Measurements from ENCODE around the gene UACA.
"Not testable (repeated sequence)": the region's sequence is repeated elsewhere in the genome, so short reads cannot be mapped to it uniquely, and the experiment has no call there.

Gene UACA

GRCh38 chr15:70753101-70753829 lies 10.1 kb downstream of the UACA start:
- DNase-seq (ENCODE audit: low read depth in 1 of 2, low spot score in 1 of 2): no peak

DNA sequence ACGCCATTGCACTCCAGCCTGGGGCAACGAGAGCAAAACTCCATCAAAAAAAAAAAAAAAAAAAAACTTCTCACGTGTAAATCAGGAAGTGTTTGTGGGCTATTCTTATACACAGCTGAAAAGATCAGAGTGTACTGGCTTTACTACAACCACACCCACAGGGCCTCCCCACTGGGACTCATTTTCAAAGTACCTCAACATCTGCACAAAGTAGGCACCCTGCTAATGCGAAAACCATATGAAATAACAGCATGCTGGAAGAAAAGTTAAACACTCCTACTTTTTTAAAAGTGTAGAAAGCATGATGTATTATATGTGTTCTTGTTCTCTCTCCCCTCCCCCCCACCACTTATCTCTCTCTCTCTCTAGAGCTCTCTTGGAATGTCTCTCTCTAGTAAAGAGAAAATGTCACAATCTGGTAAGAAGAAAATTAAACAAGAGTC lies 11.1 kb downstream of the UACA start:
- no peak for DNase-seq (ENCODE audit: low read depth in 1 of 2, low spot score in 1 of 2)

DNA sequence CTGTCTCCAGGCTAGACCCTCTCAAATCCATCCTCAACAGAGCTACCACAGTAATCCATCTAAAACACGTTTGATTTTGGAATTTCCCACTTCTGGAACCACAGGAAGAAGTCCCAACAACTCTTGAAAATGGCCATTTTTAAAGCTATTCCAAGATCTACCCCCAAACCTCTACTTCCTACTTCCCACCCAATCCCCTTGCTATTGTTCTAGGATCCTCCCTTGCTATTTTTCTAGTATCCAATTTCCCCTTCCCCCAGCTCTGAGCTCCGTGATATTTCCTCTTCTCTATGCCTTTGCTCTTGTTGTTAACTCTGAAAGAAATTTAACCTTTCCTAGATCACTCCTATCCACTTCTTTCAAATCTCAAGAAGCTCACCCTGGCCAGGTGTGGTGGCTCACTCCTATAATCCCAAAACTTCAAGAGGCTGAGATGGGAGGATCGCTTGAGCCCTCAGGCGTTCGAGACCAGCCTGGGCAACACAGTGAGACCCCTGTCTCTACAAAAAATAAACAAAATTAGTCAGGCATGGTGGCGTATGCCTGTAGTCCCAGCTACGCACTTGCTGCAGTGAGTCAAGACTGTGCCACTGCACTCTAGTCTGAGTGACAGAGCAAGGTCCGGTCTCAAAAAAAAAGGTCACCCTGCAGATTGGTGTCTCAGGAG lies 13.0 kb downstream of the UACA start:
- no peak for DNase-seq (ENCODE audit: low read depth in 1 of 2, low spot score in 1 of 2)

GRCh38 chr15:70748281-70748747 lies 15.0 kb downstream of the UACA start:
- DNase-seq (ENCODE audit: low read depth in 1 of 2, low spot score in 1 of 2): no peak

GRCh38 chr15:70746598-70746997 lies 16.8 kb downstream of the UACA start:
- DNase-seq (ENCODE audit: low read depth in 1 of 2, low spot score in 1 of 2): not testable (repeated sequence)

GRCh38 chr15:70742928-70743327 lies 20.4 kb downstream of the UACA start:
- no peak for DNase-seq (ENCODE audit: low read depth in 1 of 2, low spot score in 1 of 2)

GRCh38 chr15:70741677-70742293 lies 21.6 kb downstream of the UACA start:
- DNase-seq (ENCODE audit: low read depth in 1 of 2, low spot score in 1 of 2): no peak

GRCh38 chr15:70741107-70741531 lies 22.2 kb downstream of the UACA start:
- DNase-seq (ENCODE audit: low read depth in 1 of 2, low spot score in 1 of 2): no peak

- not testable (repeated sequence) for DNase-seq (ENCODE audit: low read depth in 1 of 2, low spot score in 1 of 2)
These were observed 28.3 kb downstream of the UACA start for GRCh38 chr15:70735040-70735439.

- DNase-seq (ENCODE audit: low read depth in 1 of 2, low spot score in 1 of 2): no peak
These were observed 34.2 kb downstream of the UACA start for GRCh38 chr15:70729164-70729563.

- DNase-seq (ENCODE audit: low read depth in 1 of 2, low spot score in 1 of 2): no peak
These were observed 36.6 kb downstream of the UACA start for GRCh38 chr15:70726753-70727152.

- DNase-seq (ENCODE audit: low read depth in 1 of 2, low spot score in 1 of 2): no peak
These were observed 39.4 kb downstream of the UACA start for GRCh38 chr15:70723927-70724326.

DNA sequence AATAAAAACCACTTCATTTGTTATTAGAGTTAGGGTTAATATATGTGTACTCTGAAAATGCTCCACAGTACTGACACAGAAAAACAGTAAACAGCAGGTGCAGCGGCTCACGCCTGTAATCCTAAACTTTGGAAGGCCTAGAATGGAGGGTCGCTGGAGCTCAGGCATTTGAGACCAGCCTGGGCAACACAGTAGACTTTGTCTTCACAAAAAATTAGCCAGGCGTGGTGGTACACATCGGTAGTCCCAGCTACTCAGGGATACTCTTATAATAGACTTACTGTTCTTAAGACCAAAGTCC lies 40.3 kb downstream of the UACA start:
- no peak for DNase-seq (ENCODE audit: low read depth in 1 of 2, low spot score in 1 of 2)

DNA sequence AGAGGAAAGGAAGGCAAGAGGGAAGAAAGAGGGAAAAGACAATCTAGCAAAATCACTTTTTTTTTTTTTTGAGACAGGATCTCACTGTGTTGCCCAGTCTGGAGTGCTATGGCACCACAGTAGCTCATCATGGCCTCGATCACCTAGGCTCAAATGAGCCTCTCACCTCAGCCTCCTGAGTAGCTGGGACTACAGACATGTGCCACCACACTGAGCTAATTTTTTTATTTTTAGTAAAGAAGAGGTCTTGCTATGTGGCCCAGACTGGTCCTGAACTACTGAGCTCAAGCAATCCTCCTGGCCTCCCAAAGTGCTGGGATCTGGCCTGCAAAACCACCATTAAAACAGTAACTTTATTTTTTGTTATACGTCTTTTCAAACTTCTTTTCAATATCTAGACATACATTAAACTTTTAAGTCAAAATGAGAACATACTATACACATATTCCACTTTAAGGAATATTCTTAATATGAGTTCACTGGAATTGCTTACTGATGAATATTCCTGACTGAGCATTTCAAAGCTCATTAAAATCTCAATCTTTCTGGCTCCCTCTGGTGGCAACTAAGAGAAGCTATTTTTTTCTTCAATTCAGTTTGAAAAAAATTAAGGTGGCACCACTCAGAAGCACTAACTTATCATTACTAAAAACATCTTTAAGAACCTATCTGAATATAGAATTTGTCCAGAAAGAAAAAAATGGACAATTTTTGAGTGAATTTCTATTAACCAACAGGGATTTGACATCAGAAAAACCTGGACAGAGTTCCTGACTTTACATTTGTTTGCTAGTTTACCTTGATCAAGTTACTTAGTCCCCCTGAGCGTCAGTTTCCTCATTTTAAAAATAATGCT lies 40.9 kb downstream of the UACA start:
- no peak for DNase-seq (ENCODE audit: low read depth in 1 of 2, low spot score in 1 of 2)

GRCh38 chr15:70720228-70721016 lies 42.9 kb downstream of the UACA start:
- DNase-seq (ENCODE audit: low read depth in 1 of 2, low spot score in 1 of 2): no peak

DNA sequence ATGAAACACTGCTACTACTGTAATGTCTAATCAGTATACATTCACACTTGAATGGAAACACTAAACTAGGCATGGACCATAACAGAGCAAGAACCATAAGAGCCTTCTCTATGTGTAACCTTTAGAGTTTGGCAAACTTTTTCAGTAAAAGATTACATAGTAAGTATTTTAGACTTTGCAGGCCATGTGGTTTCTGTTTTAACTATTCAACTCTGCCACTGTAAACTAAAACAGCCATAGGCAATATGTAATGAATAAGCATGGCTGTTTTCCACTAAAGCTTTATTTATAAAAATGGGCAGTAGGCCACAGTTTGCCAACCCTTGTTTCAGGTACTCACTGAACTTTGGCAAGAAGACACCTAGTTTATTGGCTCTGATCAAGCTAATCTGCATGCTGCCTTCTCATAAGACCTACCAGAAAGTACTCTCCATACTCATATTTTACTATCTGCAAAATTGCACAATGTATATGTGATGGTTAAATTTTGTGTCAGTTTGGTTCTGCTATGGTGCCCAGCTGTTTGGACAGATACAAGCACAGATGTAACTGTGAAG lies 46.0 kb downstream of the UACA start:
- no peak for DNase-seq (ENCODE audit: low read depth in 1 of 2, low spot score in 1 of 2)

DNA sequence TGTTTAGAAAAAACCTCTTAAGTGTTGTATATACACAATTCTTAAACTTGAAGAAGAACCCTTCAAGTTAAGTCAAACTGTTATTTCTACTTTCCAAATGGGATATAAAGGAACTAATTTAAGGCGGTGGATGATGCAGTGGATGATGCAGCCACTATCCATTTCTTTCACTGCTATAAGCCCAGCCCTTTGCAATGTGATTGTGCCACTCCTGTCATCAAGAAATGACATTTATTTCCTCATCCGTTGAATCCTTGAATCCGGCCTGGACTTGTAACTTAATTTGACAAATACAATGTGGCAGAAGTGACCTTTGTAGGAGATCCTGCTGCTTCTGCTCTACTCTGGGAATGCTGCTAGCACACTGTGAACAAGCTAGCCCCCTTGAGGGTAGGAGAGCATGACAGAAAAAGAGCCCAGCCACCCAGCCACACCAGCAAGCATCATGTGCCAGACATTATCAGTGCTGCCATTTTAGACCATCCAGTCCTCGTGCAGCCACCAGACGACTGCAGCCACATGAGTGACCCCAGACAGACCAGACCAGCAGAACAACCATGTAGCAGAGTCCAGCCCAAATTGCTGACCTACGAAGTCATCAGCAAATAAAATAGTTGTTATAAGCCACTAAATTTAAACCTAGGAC lies 47.4 kb downstream of the UACA start:
- no peak for DNase-seq (ENCODE audit: low read depth in 1 of 2, low spot score in 1 of 2)

GRCh38 chr15:70714565-70714964 lies 48.8 kb downstream of the UACA start:
- DNase-seq (ENCODE audit: low read depth in 1 of 2, low spot score in 1 of 2): no peak

- DNase-seq (ENCODE audit: low read depth in 1 of 2, low spot score in 1 of 2): no peak
These were observed 49.3 kb downstream of the UACA start for GRCh38 chr15:70714015-70714414.

- DNase-seq (ENCODE audit: low read depth in 1 of 2, low spot score in 1 of 2): no peak
These were observed 51.1 kb downstream of the UACA start for GRCh38 chr15:70712271-70712670.
